NCI-H2171 treated with DMSO at 0.1 percent for 48 hours (cell line): ENCODE measurements around the gene DCBLD1.

ENCODE experiments used
- DNase-seq: peaks from one replicate; lab custom pipeline; 2025; lab: John Stamatoyannopoulos, UW

DCBLD1 gene

DNA sequence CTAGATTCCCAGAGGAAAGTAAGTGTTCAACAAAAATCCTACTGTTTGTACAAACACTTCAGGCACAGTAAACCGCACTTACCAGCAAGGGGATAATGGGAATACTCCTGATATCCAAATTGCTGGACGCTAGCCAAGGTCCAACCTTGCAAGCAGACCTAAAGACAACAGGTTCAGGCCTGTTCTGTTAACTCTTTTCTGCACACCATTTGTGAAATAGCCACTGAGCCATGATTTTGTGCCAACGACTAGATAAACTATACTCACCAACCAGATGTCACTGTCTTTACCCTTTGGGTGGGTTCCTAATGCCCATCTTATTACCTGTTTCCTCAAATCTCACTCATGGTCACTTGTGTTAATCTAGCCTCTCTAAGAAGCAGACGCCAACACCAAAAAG lies 76.3 kb downstream of the DCBLD1 start:
- peak; percentile 51 for DNase-seq

- DNase-seq = peak; percentile 84
Measured at GRCh38 chr6:117559299-117559698, 76.8 kb downstream of the DCBLD1 start.

DNA sequence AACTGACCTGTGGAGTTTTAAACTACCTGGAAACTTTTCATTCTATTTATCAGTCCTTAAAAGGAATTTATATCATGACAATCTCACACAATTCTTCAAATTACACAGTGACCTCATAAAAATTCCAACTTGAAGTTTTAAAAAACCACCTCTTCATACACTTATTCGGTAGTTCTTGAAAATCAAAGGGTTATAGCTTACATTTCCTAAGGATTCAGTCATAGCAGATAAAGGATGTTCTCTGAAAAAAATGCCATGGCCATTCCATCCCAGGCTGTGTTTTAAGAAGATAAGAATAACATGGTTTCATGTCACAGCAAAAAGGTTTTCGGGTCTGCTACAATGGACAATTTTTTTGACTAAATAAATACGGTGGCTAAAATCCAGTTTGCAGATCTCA lies 78.7 kb downstream of the DCBLD1 start:
- DNase-seq = no peak

DNA sequence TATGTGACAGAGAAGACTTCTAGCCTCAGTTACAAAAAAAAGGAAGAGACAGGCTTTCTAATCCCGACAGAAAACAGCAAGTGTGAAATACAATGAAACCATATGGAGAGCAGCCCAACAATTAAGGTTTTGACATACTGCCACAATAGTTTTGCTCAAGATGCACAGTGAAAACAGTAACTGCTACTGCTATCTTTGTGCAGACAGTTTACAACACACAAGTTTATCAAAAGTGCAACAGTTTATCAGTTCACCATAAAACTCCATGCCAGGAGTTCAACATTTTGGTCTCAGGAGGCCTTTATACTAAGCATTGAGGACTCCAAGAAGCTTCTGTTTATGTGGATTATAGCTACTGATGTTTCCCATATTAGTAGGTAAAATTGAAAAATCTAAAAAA lies 82.2 kb downstream of the DCBLD1 start:
- DNase-seq = no peak

DNA sequence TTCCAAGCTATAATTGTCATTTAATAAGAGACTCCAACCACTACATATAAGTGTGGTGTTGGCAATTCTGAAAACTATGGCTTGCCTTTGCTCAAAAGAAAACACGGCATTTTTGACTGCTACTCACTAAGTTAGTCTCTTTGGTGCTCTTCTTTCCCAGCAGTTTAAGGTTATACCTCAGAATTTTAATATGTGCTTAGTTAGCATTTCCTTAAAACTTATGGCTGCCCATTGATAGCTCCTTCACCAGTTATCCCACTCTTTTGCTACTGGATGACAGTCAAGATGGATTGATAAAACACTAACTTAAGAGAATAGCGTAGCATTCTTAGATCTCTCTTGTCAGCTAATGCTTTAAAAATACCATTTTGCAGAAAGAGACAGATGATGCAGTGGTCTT lies 85.8 kb downstream of the DCBLD1 start:
- no peak for DNase-seq

DNA sequence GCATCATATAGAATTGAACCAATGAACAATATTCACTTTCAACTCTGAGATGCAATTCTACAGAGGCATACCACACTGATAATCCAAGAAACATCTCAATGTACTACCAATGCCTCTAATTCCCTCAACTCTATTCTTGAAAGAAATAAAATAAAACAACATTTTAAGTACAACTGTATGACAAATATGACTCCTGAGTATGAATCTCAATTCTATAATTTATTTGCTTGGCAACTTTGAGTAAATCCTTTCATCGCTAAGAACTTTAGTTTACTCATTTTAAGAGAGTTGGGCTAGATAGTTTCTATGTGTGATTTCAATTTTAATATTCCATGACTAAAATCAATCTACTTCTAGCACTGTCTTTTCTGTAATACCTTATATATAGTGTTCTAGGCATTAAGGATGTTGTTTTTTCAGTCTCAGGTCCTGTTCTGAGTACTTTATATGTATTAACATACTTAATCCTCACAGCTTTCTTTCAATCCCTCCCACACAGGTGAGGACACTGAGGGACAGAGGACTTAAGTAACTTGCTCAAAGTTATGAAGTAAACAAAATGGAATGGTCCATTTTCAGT lies 86.4 kb downstream of the DCBLD1 start:
- no peak for DNase-seq

DNA sequence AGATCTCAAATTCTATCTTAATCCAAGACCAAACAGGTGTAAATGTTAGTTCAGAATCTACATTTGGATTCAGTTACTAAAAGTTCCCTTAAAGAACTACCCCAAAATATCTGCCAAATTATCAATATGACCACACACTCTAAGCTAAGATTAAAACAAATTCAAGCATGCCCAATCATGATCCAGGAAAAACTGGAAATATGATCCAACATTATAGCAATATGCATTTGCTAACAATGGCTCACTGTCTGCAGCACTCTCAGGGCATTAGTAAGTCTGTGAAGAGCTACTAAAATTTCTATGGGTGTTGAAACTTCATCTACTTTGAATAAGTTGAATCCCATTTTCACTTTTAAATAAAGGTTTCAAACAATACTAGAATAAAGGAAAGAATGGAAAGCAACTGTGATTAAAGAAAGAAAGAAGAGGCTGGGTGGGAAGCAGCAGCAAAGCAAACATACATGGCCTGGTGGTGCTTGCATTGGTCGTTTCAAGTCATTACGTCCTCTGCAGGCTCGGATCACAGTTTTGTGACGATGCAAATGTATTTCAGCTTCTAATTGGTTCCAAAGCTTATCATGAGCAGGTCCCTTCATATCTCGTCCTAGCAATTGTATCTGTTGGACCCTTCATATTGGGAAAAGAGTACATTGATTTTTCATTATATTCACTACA lies 90.7 kb downstream of the DCBLD1 start:
- no peak for DNase-seq

DNA sequence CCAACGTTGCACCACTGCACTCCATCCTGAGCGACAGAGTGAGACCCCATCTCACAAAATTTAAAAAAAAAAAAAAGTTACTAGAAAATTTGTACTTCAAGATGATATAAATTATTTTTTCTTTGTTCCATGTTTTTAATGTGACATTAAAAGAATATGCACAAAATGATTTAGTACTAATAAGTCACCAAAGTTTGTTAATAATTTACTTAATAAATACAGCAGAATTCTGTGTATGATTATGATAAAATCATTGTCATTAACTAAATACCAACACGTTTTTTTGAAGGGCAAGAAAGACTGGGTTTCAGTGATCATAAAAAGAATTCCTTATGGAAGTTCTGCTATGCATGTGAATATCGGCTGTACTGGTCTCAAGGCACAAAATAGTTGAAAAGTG lies 91.7 kb downstream of the DCBLD1 start:
- DNase-seq = no peak

DNA sequence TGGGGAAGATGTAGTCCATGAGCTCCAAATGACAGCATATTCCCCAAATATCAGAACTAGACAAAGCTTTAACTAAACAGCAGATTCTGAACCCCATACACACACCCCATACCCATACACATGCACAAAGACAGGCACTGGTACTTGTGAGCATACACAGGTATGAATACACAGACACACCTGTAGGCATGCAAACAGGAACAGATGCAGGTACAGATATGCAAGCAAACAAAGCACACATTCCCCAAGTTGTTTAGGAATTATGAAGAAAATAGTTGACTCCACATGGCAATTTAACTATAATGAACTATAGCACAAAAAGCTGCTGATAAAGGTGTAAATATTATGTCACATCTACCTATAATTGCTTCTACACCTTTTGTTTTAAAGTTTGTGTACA lies 103.2 kb downstream of the DCBLD1 start:
- DNase-seq = no peak

GRCh38 chr6:117590447-117590846 lies 108.0 kb downstream of the DCBLD1 start:
- no peak for DNase-seq

- DNase-seq = no peak
Measured at GRCh38 chr6:117591405-117591804, 108.9 kb downstream of the DCBLD1 start.

- no peak for DNase-seq
Measured at GRCh38 chr6:117592983-117593759, 110.7 kb downstream of the DCBLD1 start.

DNA sequence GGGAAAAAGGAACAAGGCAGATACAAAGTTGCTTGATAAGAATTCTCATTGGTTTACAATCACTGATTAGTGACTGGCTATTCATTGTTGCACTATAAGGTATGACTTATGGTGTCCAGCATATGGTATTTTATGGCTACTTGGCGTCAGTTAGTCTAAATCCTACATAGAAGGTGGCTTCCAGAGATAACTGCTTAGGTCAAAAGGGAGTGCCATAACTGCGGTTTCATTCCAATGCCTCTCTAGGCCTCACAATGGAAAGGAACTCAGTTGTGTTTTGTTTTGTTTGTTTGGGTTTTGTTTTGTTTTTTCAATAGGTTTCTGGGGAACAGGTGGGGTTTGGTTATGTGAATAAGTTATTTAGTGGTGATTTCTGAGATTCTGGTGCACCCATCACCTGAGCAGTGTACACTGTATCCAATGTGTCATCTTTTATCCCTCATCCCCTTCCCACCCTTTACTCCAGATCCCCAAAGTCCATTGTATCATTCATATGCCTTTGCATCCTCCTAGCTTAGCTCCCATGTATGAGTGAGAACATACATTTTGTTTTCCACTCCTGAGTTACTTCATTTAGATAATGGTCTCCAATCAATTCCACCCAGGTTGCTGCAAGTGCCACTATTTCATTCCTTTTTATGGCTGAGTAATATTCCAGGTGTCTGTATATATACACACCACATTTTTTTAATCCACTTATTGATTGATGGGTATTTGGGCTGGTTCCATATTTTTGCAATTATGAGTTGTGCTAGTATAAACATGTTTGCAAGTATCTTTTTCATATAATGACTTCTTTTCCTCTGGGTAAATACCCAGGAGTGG lies 112.8 kb downstream of the DCBLD1 start:
- no peak for DNase-seq

- no peak for DNase-seq
Measured at GRCh38 chr6:117597755-117598154, 115.3 kb downstream of the DCBLD1 start.
